Measurements from ENCODE around the gene DOCK8. TPM values are rescaled to one million over a fixed set of nuclear protein-coding genes. Genes with fewer than 3 reads are reported as not detected.

Gene DOCK8
- total and polyA plus RNA-seq, 2 experiments from 2014 or later: 0.94 to 1.2 TPM

- Mint-ChIP-seq H3K27ac (no peak overlapping the region), H3K4me3 (no peak overlapping the region), H3K4me1 (no peaks in the 10 kb centered on the region), H3K9me3 (no peaks in the 10 kb centered on the region), H3K27me3 (ENCODE audit: insufficient read depth, low read depth, poor library complexity) (peaks cover under 1% of the 10 kb centered on the region), H3K36me3 (ENCODE audit: low read depth) (no peaks in the 10 kb centered on the region; the same call in 2 of the 3 replicates)
- ATAC-seq (no peak), DNase-seq (ENCODE audit: low spot score) (no peak)
- H3K27me3 ChIP-seq (ENCODE audit: insufficient read depth): no peaks in the 10 kb centered on the region
- TF ChIP-seq ETS1 (IDR thresholded peaks at IDR 0.05) (no peak), STAT1 (IDR thresholded peaks at IDR 0.05; ENCODE audit: unreplicated experiment) (no peak), EZH2phosphoT487 (IDR thresholded peaks at IDR 0.05; ENCODE audit: unreplicated experiment) (no peak), EZH2 (IDR thresholded peaks at IDR 0.05; ENCODE audit: low read depth, unreplicated experiment) (no peak), NANOG (IDR thresholded peaks at IDR 0.05; ENCODE audit: borderline replicate concordance) (no peak), ZNF114 (CRISPR knock-in tag; IDR thresholded peaks at IDR 0.05) (no peak), JUNB (IDR thresholded peaks at IDR 0.05; ENCODE audit: unreplicated experiment) (no peak), ZNF331 (CRISPR knock-in tag; IDR thresholded peaks at IDR 0.05; ENCODE audit: low read depth) (no peak), CREB1 (CRISPR knock-in tag; IDR thresholded peaks at IDR 0.05; ENCODE audit: low read depth) (no peak), CTCF (conservative IDR thresholded peaks at IDR 0.05; ENCODE audit: low read depth in 2 of 2) (no peak), ZNF462 (CRISPR knock-in tag; IDR thresholded peaks at IDR 0.05) (no peak), POLR2AphosphoS5 (IDR thresholded peaks at IDR 0.05; ENCODE audit: low read depth) (no peak)
- TF ChIP-seq, protein P1, sequence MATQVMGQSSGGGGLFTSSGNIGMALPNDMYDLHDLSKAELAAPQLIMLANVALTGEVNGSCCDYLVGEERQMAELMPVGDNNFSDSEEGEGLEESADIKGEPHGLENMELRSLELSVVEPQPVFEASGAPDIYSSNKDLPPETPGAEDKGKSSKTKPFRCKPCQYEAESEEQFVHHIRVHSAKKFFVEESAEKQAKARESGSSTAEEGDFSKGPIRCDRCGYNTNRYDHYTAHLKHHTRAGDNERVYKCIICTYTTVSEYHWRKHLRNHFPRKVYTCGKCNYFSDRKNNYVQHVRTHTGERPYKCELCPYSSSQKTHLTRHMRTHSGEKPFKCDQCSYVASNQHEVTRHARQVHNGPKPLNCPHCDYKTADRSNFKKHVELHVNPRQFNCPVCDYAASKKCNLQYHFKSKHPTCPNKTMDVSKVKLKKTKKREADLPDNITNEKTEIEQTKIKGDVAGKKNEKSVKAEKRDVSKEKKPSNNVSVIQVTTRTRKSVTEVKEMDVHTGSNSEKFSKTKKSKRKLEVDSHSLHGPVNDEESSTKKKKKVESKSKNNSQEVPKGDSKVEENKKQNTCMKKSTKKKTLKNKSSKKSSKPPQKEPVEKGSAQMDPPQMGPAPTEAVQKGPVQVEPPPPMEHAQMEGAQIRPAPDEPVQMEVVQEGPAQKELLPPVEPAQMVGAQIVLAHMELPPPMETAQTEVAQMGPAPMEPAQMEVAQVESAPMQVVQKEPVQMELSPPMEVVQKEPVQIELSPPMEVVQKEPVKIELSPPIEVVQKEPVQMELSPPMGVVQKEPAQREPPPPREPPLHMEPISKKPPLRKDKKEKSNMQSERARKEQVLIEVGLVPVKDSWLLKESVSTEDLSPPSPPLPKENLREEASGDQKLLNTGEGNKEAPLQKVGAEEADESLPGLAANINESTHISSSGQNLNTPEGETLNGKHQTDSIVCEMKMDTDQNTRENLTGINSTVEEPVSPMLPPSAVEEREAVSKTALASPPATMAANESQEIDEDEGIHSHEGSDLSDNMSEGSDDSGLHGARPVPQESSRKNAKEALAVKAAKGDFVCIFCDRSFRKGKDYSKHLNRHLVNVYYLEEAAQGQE (IDR thresholded peaks at IDR 0.05; ENCODE audit: unreplicated experiment): no peak
- H3K4me3 ChIP-seq: no peak overlapping the region
- H3K4me1 ChIP-seq (ENCODE audit: insufficient read depth): no peaks in the 10 kb centered on the region
- no peak overlapping the region for H3K4me2 ChIP-seq
- no peaks in the 10 kb centered on the region for H3F3A ChIP-seq (replicated peaks; ENCODE audit: low read depth)
- no peaks in the 10 kb centered on the region for H4K20me1 ChIP-seq (replicated peaks; ENCODE audit: insufficient read depth)
- H3K79me2 ChIP-seq (replicated peaks; ENCODE audit: insufficient read depth): no peaks in the 10 kb centered on the region
- no peak overlapping the region for H2AFZ ChIP-seq
- no peak overlapping the region for H3K27ac ChIP-seq (ENCODE audit: low read depth)
- H3K36me3 ChIP-seq (ENCODE audit: insufficient read depth): no peaks in the 10 kb centered on the region
- peaks cover under 1% of the 10 kb centered on the region for H3K9me2 ChIP-seq (ENCODE audit: insufficient read depth)
Measured at GRCh38 chr9:450561-450960, 235.9 kb downstream of the DOCK8 start.

Data from GM23338 (cell line).